D721Med (cell line): ENCODE measurements around the gene DAND5.
A peak's percentile ranks its signal among the peaks of the same experiment; 100 is the strongest.
"Not testable (repeated sequence)": the region's sequence is repeated elsewhere in the genome, so short reads cannot be mapped to it uniquely, and the experiment has no call there.

Source experiments
- DNase-seq: peaks from one replicate; pipeline ENCODE4 v3.0.0; 2011; ENCODE audit warnings: low spot score; ENCODE audit not compliant: insufficient read length
- FAIRE-seq: peaks from 2 replicates; lab custom pipeline; 2011; peaks lifted over from hg19 to GRCh38; lab: Jason Lieb, UNC
- CTCF ChIP-seq: IDR thresholded peaks from 2 replicates; pipeline ENCODE4 v1.5.1; 2012; ENCODE audit warnings: mild to moderate bottlenecking, control low read depth; ENCODE audit not compliant: insufficient read depth; ENCODE audit errors: missing control alignments

DAND5 gene

GRCh38 chr19:12974301-12975220 lies 5.2 kb downstream of the DAND5 start:
- DNase-seq (no peak), FAIRE-seq (no peak)

GRCh38 chr19:12975221-12975741 lies 5.9 kb downstream of the DAND5 start:
- FAIRE-seq (no peak), DNase-seq (no peak)
- no peak for TF ChIP-seq CTCF

More at GRCh38 chr19:12974301-12975220, 5.2 kb downstream of the DAND5 start:
- TF ChIP-seq CTCF = no peak

- not testable (repeated sequence) for DNase-seq, FAIRE-seq
Measured at GRCh38 chr19:12976109-12976508, 6.7 kb downstream of the DAND5 start.

- no peak for DNase-seq
- no peak for FAIRE-seq
- no peak for TF ChIP-seq CTCF
Measured at GRCh38 chr19:12979974-12980373, 10.6 kb downstream of the DAND5 start.

- FAIRE-seq (no peak), DNase-seq (no peak)
- no peak for TF ChIP-seq CTCF
Measured at GRCh38 chr19:12982648-12983047, 13.3 kb downstream of the DAND5 start.

- no peak for DNase-seq
- FAIRE-seq = no peak
- no peak for TF ChIP-seq CTCF
Measured at GRCh38 chr19:12983091-12983490, 13.7 kb downstream of the DAND5 start.

GRCh38 chr19:12983542-12984142 lies 14.3 kb downstream of the DAND5 start:
- FAIRE-seq (no peak), DNase-seq (peak; percentile 85)
- TF ChIP-seq CTCF = peak; percentile 82
